MCF 10A (cell line): ENCODE results near the gene KCNRG. TPM values are rescaled to one million over a fixed set of nuclear protein-coding genes. Genes with fewer than 3 reads are reported as not detected.
"Not testable (repeated sequence)": the region's sequence is repeated elsewhere in the genome, so short reads cannot be mapped to it uniquely, and the experiment has no call there.

Experiments used
- BruUV-seq: library from RNA; stranded (reverse); fragments of 400-500 nt; replicated peaks from 2 replicates; lab custom pipeline; 2021; lab: Mats Ljungman, UMichigan
- CTCF ChIA-PET: fragments of 300-600 bp; sonication (Branson Sonifier 250); formaldehyde crosslinking; extraction: SDS; loops from one replicate; lab custom pipeline; 2021; ENCODE audit warnings: antibody characterized with exemption, inconsistent platforms; lab: Yijun Ruan, JAX
- POLR2A ChIA-PET: fragments of 300-600, 350-650 bp; sonication (Branson Sonifier 250); formaldehyde crosslinking; extraction: SDS; loops from one replicate; lab custom pipeline; 2020; ENCODE audit warnings: antibody characterized with exemption, inconsistent platforms; lab: Yijun Ruan, JAX
- DNase-seq: peaks from one replicate; pipeline ENCODE4 v3.0.0-alpha.2; 2018; ENCODE audit not compliant: unreplicated experiment
- H3K27ac Mint-ChIP-seq: one replicate; pipeline ENCODE4 v1.8.0; 2022; ENCODE audit warnings: mild to moderate bottlenecking, low read depth, mixed read lengths; ENCODE audit not compliant: unreplicated experiment
- H3K27me3 Mint-ChIP-seq: one replicate; pipeline ENCODE4 v1.8.0; 2022; ENCODE audit warnings: mixed read lengths; ENCODE audit not compliant: insufficient read depth, unreplicated experiment
- H3K36me3 Mint-ChIP-seq: one replicate; pipeline ENCODE4 v1.8.0; 2022; ENCODE audit warnings: mild to moderate bottlenecking, moderate library complexity, mixed read lengths; ENCODE audit not compliant: insufficient read depth, unreplicated experiment
- H3K4me1 Mint-ChIP-seq: one replicate; pipeline ENCODE4 v1.8.0; 2022; ENCODE audit warnings: mixed read lengths; ENCODE audit not compliant: insufficient read depth, unreplicated experiment
- H3K4me3 Mint-ChIP-seq: one replicate; pipeline ENCODE4 v1.8.0; 2022; ENCODE audit warnings: mild to moderate bottlenecking, moderate library complexity, mixed read lengths; ENCODE audit not compliant: unreplicated experiment
- H3K9me3 Mint-ChIP-seq: one replicate; pipeline ENCODE4 v1.8.0; 2022; ENCODE audit warnings: mixed read lengths; ENCODE audit not compliant: unreplicated experiment
- CTCF ChIP-seq: fragments of 200-600 bp; IDR thresholded peaks from one replicate; pipeline ENCODE4 v1.8.0; 2022; ENCODE audit warnings: antibody characterized with exemption, mild to moderate bottlenecking; ENCODE audit not compliant: unreplicated experiment
- intact Hi-C: fragments of 100-400 bp; cut with micrococcal nuclease; formaldehyde crosslinking; loops from 2 replicates; pipeline ENCODE4 v1.14.1; 2022
- total RNA-seq: library from RNA; stranded (reverse); gene quantifications from 2 replicates; pipeline ENCODE4 v1.2.3, GENCODE V29; 2022

The KCNRG gene
- total RNA-seq, 1 experiment from 2014 or later: 0.28 TPM

- Mint-ChIP-seq H3K27me3 (no peaks in the 10 kb centered on the region), H3K27ac (no peak overlapping the region), H3K9me3 (no peaks in the 10 kb centered on the region), H3K4me1 (peaks cover under 1% of the 10 kb centered on the region), H3K4me3 (no peak overlapping the region), H3K36me3 (peaks cover 17% of the 10 kb centered on the region)
- no peak for TF ChIP-seq CTCF
- intact Hi-C loops: no loop called here
- ChIA-PET POLR2A (interaction anchor here (1.1 to 1.3 kb wide), 2 partner anchors 11 to 138 kb away, joined by 3 read pairs; no protein-coding TSS in a partner anchor), CTCF (interaction anchor here (0.6 to 1.2 kb wide), 2 partner anchors 10 to 700 kb away, joined by 3 to 6 read pairs; no protein-coding TSS in a partner anchor)
- no peak for DNase-seq
- no TSS peak for BruUV-seq
These were observed 28.8 kb upstream of the KCNRG start for GRCh38 chr13:49986471-49986870.

GRCh38 chr13:49990612-49991011 lies 24.6 kb upstream of the KCNRG start:
- H3K4me1 Mint-ChIP-seq, H3K27me3 Mint-ChIP-seq, BruUV-seq, H3K9me3 Mint-ChIP-seq, intact Hi-C loops, H3K4me3 Mint-ChIP-seq, H3K27ac Mint-ChIP-seq: not testable (repeated sequence)
- peaks cover 15% of the 10 kb centered on the region for H3K36me3 Mint-ChIP-seq
- peak; percentile 58 for DNase-seq
- ChIA-PET POLR2A (interaction anchor here (0.6 to 1.4 kb wide), 3 partner anchors 15 to 54 kb away, joined by 3 to 5 read pairs (median 3); partner anchors contain the start of gene SPRYD7), CTCF (interaction anchor here (1.0 to 2.0 kb wide), 3 partner anchors 11 to 14 kb away, joined by 3 to 8 read pairs (median 4); no protein-coding TSS in a partner anchor)

GRCh38 chr13:49993111-49993510 lies 22.1 kb upstream of the KCNRG start:
- Mint-ChIP-seq H3K4me1 (peaks cover 10% of the 10 kb centered on the region), H3K36me3 (peaks cover 14% of the 10 kb centered on the region), H3K9me3 (no peaks in the 10 kb centered on the region), H3K4me3 (no peak overlapping the region), H3K27ac (no peak overlapping the region), H3K27me3 (no peaks in the 10 kb centered on the region)
- POLR2A ChIA-PET: no interaction called here
- CTCF ChIA-PET: no interaction called here
- DNase-seq: no peak
- intact Hi-C loops: no loop called here
- no TSS peak for BruUV-seq
- no peak for TF ChIP-seq CTCF

GRCh38 chr13:49993666-49994065 lies 21.6 kb upstream of the KCNRG start:
- H3K9me3 Mint-ChIP-seq: no peaks in the 10 kb centered on the region
- no TSS peak for BruUV-seq
- intact Hi-C loops: no loop called here
- no peak for DNase-seq
- ChIA-PET CTCF (no interaction called here), POLR2A (no interaction called here)
- peaks cover 20% of the 10 kb centered on the region for H3K36me3 Mint-ChIP-seq
- H3K27me3 Mint-ChIP-seq: no peaks in the 10 kb centered on the region
- TF ChIP-seq CTCF: no peak
- H3K27ac Mint-ChIP-seq: no peak overlapping the region
- no peak overlapping the region for H3K4me3 Mint-ChIP-seq
- peaks cover 13% of the 10 kb centered on the region for H3K4me1 Mint-ChIP-seq
